Hematopoietic multipotent progenitor cell treated with erythropoietin and hydrocortisone succinate and interleukin-3 and kit ligand, for 8 days (in vitro differentiated cells): ENCODE results near the gene KCMF1.

Source experiments
- DNase-seq: peaks from one replicate; pipeline ENCODE4 v3.0.0-alpha.2; 2015

KCMF1 gene

DNA sequence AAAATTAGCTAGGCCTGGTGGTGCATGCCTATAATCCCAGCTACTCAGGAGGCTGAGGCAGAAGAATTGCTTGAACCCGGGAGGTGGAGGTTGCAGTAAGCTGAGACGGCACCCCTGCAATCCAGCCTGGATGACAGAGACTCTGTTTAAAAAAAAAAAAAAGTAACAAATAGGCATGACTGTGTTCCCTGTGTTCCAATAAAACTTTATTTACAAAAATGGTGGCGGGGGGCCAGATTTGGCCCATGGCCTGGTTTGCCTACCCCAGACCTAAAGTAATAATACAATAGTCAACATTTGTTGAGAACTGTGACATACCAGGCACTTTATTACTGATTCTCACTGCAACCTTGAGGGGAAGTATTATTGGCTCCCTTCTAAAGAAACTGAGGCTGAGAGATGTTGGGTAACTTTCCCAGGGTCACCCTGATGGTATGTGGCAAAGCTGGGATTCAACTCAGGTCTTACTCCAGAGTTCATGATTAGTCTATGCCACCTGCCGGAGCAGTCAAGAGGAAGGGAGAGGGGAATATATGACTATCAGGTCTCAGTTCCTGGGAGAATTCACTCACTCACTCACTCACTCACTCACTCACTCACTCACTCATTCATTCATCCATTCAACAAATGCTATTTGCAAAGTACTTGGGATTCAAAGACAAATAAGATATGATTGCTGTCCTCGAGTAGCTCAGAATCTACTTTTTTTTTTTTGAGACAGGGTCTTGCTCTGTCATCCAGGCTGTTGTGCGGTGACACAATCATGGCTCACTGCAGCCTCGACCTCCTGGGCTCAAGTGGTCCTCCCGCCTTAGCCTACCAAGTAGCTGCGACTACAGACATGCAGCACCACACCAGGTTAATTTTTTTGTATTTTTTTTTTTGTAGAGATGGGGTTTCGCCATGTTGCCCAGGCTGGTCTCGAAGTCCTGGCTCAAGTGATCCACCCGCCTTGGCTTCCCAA is 14.3 kb upstream of the KCMF1 start:
- no peak for DNase-seq

DNA sequence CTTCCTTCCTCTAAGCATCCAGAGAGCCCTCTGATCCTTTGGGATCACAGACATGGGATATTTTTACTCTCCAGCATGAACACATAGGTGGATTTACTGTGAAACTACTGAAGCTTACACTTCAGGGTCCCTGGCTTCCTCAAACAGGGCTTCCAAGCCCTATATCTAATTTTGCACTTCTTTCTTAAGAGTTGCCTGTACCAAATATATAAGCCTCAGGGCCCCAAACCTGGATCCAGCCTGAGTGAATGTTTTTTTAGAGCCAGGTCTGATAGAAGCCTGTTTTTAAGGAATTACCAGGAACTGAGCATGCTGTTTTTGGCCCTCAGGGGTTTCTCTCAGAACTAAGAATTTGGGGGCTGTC is 13.2 kb upstream of the KCMF1 start:
- DNase-seq = no peak

DNA sequence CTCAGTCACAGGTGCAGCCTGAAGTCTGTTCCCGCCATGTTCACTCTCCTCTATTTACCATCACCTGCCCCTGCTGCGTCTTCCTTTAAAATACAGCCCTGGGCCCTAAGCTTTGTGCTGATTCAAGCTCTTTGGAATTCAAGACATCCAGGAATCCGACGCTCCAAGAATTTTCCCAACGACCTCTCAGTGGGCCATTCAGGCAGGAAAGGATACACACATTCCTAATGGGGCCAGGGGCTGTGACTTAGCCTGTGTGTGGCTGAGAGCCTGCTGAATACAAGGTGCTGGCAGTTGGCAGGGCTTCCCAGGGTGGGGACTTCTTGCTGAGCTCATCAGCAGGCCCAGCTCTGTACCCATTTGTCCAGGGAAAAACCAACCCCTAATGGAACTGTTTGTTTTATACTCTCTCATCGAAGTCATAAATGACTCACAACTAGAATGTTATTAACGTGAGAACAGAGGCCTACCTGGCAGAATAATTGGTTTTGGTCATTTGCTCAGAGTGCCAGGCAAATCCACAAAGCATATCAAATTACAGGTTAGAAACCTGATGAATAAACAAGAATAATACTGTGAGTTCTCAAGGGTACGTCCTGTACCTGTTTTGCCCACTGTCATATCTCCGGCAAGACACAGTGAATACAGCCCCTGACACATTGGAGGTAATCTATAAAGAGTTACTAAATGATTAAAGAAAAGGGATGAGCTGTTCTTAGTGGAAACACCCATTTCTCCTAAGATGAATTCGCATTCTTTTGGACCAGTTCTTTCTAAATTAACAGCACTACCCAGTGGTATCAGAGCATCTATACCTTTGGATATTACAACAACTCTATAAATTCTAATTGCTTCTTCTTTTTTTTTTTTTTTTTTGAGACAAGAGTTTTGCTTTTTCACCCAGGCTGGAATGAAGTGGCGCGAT is 12.6 kb upstream of the KCMF1 start:
- no peak for DNase-seq

DNA sequence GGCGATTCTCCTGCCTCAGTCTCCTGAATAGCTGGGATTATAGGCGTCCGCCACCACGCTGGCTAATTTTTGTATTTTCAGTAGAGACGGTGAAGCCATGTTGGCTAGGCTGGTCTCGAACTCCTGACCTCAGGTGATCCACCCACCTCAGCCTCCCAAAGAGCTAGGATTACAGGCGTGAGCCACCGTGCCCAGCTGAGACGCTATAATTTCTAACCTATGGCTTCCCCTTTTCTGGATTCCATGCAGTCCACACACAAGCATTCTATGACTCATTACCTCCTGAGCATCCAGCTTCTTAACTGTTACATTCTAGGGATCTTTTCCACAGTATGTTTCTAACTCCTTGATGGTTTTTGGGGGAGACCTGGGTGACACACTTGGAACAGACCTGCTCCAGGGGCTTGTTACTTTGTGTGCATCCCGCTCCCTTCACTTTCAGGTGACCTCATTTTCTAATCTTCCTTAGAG is 11.8 kb upstream of the KCMF1 start:
- DNase-seq = no peak

DNA sequence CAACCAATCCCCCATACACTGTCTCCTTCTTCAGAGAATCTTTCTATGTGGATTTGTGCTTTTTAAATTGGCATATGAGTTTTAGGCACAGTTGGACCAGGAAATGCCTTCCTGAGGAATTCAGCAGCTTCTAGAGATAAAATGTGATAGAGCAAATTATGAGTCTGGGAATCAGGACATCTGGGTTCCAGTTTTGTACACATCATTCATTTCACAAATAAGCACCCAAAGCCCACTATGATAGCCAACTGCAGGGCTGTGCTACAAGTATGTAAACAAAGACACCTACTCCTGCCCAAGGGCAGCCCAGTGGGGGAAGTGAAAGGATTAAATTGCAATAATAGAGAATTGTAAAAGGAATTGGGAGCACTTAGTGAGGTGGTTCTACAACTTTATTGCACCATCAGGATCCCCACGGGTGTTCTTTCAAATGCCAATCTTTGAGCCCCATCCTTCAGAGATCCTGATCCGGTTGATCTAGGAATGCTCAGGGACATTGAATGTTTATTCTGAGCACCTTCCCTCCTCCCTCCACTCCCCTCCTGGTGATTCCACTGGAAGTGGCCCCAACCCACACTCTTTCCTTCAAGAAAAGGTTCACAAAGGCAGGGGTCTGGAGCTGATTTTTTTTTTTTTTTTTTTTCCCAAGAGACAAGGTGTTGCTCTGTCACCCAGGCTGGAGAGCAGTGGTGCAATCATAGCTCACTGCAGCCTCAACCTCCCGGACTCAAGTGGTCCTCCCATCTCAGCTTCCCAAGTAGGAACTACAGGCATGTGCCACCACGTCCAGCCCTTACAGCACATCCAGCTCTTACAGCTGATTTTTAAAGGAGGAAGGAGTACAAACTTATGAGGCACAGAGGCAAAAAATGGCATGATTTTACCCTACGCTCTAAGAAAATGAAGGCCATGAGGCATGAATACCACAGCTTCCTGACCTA is 11.1 kb upstream of the KCMF1 start:
- DNase-seq = no peak

DNA sequence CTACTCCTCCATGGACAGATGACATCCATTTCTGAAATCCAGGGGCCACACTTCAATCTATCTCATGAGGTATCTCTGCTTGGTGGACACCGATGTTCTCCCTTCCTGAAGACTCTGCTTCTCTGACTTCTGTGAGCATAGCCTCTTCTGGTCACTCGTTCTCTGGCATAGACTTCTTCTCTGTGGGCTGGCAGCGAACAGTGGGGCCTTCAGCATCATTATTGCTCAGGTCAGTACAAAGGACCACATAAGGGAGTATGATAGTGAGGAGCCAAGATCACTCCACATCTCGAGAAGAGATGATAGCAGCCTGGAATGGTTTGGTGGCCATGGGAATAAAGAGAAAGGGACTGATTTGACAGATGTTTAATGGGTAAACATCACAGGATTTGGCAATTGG is 8.0 kb upstream of the KCMF1 start:
- DNase-seq = no peak

DNA sequence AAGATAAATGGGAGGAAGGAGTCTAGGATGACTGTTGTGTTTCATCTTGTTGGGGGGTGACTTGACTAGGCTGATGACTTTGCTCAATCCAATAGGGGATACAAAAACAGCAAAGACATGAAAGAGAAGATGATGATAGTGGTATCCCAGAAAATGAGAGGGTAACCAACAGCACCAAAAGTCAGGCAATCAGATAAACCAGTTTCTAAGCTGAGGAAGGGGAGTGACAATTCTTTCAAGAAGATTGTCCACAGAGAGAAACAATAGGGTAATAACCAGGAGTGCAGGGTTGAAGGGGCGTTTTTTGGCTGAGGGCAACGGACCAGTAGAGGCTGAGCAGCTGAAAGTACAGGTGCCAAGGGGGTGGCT is 7.7 kb upstream of the KCMF1 start:
- DNase-seq = no peak

DNA sequence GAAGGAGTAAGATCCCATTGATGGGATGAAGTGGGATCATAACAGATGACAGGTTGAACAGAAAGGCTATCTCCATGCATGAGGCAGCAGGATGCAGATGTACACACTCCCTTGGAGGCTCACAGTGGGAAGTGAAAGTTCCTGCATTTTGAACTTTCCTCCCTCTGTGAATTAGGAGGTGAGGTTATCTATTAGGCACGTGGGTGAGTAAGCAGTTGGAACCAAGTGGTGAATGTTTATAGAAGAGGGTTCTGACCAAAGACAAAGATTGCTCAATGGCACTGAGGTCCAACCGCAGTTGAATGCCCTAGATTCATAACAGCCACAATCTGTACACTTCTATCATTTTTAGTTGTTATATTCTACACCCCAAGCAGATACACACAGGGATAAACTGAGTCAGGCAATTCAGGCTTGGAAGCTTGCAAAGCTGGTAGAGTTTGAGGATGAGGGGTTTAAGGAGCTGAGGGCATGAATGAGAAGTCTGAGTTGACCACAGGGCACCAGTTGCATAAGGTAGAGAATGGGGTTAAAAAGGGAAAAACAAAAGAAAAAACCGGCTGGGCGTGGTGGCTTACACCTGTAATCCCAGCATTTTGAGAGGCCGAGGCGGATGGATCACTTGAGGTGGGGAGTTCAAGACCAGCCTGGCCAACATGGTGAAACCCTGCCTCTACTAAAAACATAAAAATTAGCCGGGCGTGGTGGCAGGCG is 7.1 kb upstream of the KCMF1 start:
- no peak for DNase-seq

DNA sequence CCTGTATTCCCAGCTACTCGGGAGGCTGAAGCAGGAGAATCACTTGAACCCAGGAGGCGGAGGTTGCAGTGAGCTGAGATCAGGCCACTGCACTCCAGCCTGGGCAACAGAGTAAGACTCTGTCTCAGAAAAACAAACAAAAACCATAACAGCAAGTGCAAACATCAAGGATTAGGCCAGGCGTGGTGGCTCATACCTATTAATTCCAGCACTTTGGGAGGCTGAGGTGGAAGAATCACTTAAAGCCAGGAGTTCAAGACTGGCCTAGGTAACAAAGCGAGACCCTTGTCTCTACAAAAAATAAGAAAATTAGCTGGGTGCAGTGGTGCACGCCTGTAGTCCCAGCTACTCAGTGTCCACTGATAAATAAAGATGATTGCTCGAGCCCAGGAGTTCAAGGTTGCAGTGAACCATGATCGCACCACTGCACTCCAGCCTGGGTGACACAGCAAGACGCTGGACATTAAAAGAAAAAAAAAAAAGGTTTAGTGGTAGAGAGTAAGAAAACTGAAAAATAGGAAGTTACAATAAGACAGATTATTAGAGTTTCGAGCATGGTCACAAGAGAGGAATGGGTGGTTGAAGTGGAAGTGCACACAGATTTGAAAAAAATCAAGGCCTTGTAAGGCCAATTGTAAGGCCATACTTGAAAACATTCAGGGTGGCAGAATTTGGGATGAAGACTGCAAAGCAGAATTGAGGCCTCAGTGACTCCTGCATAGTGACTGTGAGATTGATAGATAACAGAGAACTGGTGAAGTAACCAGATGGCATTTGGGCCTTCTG is 6.4 kb upstream of the KCMF1 start:
- DNase-seq = no peak

DNA sequence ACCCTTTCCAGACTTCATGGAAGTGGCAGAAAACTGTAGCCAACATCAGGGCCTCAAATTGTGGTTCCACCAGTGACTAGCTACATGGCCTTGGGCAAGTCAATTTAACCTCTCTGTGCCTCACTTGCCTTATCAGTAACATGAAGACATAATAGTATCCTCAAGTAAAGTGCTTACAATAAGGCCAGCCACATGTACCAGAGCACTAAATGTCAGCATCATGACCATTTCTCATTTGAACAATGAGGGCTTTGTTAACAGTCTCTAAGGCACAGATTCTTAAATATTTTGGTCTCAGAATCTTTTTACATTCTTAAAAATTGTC is 5.8 kb upstream of the KCMF1 start:
- no peak for DNase-seq

DNA sequence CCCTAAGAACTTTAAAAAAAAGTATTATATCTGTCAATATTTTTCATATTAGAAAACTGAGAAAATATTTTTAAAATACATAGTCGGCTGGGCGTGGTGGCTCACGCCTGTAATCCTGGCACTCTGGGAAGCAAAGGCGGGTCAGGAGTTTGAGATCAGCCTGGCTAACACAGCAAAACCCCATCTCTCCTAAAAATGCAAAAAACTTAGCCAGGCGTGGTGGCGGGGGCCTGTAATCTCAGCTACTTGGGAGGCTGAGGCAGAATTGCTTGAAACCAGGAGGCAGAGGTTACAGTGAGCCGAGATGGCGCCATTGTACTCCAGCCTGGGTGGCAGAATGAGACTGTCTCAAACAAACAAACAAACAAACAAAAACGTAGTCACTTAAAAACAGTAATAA is 5.1 kb upstream of the KCMF1 start:
- DNase-seq = no peak

DNA sequence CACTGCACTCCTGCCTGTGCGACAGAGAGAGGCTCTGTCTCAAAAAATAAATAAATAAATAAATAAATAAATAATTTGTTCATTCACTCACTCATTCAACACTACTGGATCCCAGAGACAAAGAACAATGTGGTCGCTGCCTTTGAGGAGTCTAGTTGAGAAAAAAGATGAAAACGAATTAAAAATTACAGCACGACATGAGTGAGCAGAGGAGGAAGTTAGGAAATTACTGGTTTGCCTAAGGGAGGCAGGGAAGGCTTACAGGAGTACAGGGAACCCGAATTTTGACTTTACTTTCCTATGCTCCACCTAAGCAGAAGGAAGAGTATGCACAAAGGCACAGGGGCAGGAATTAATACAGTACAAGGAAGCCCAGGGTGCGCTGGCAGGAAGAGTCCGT is 4.2 kb upstream of the KCMF1 start:
- no peak for DNase-seq

DNA sequence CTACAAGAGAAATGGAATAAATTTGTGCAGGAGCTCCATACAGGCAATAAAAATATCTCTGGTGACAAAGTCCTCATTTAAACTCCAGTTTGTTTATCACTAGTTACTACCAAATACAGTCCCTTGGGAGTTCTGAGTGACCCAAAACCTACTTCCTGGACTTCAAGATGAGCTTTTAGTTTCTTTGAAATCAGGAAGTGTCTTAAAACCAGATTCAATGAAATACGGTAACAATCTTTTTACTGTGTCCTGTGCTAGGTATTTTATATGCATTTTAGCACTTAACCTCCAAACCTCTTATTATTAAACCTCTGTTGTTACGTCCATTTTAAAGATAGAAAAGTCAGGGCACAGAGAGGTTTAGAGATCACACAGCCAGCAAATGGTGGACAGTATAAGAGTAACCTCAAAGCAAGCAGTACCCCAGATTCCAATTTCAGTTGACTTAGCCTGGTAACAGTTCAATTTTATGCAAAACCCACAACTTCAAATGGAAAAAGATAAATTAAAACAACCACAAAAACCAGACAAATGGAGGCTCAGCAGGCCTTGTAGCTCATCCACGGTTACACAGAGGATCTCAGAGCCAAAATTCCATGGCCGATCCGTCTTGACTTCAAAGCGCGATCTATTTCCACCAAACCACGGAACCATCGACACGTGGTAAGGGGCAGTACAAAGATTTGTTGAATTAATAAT is 1.3 kb upstream of the KCMF1 start:
- peak; percentile 52 for DNase-seq

DNA sequence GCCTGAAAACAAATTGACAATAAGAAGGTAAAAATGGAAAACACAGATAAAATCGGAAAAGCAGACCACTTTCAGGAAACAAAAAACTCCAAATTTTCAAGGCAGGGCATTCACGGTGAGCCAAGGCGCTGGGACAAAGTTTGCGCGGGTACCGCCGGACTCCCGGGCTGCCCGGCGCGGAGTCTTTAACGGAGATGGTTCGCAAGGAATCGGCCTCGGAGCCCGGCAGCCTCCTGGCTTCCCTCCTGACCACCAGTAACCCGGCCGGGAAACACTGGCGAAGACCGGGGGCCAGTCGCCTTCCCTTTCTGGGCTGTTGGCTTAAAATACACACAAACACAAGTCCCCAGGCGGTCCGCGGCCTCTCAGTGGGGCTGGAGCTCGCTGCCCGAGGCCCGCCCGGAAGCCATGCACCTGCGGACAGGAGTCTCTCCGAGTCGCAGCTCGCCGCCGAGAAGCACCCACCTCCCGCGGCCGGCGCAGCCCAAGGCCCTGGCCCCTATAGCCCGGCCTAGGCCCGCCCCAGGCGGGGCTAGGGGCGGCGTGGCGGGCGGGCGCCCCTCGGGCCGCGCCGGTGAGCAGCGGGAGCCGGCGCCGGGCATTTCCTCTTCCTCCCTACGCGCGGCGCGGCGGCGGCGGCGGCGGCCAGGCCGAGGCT is 622 bp upstream of the KCMF1 start:
- peak; percentile 55 for DNase-seq

DNA sequence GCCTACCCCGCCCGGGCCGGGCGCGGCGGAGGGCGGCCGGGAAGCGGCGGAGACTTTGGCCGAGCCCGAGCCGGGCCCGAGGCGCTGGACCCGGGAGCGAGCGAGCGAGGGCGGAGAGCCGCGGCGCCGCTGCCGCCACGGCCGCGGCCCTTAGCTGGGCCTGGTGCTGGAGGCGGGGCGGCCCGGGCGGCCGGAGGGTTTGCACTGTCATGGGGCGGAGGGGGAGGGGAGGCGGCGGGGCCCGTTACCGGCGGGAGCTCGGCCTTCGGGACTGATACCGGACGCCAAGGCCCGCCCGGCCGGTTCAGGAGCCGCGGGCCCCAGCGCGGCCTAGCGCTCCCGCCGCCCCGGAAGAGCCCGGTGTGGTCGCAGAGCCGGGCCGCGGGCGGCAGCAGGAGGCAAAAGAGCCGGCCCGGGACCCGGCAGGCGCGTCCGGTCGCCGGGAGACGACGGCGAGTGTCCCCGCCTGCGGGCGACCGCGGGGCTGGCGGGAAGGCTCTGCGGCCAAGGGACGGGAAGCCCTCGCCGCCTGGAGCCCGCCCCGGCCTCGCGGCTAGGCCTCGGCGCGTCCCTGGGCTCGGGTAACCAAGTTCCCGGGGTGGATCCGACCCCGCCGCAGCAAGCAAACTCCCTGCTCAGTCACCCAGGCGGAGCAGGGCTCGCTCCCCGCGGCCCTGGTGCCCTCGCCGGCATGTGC is 697 bp downstream of the KCMF1 start:
- peak; percentile 55 for DNase-seq

DNA sequence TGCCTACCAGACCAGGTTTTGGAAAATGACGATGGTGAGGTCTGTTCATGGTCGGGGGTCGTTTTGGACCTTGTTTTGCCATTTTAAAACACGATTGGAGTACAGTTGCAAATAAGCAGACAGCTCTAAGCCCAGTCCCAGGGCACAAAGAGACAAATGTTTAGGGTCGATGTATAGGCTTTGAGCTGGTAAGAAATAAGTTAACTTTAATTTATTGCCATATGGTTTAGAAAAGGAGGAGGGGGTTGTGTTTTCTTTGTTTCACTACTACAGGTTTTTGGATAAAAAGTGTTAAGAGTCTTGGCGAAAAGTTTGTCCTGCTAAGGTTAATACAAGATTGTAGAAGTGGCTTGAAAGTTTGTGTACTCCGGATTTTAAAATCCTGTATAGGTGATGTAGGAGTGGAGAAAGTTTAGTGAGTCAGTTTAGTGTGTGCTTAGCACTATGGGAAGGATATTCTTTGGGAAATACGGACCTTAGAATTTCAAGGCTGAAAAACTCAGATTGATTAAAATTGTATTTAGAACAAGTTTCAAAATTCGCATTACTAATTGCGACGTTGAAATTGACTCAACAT is 1.3 kb downstream of the KCMF1 start:
- DNase-seq = no peak

DNA sequence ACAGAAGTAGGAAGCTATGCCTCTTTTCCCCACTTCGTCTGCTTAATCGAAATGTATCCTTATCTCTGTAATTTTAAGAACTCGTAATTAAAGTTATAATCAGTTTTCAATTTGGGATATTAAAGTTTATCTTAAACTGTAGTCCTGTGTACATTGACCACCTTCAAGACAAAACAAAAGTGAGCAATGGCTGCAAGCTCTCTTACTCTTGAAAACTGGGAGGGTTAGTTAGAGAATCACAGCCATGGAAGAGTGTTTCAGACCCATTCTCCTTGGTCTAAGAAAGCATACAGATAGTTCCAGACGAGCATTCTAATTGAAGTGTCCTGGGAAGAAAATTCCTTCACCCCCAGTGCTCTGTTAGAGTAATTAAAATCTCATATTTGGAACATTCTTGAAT is 2.0 kb downstream of the KCMF1 start:
- no peak for DNase-seq

DNA sequence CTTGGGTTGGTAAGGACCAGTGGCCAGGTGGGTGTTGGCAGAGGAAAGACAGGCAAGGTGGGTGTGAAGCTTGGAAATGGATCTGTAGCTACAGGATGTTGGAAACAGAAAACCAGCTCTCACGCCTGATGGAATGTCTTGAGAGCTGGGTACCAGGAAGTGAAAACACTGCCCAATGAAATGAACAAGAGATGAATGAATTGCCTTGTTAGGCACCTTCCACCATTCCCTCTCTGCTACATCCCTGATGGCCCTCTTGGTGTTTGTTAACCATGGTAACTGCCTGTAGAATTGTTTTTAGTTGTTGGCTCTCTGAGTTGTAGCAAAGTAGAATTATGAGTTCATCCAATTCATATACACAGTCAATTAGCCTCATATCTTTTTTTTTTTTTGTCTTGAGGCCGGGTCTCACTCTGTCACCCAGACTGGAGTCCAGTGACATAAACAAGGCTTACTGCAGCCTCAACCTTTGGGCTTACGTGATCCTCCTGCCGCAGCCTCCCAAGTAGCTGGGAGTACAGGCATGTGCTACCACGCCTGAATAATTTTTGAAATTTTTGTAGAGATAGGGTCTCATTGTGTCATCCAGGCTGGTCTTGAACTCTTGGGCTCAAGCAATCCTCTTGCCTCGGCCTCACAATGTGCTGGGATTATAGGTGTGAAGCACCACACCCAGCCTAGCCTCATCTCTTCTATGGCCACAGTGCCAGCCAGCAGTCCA is 9.5 kb downstream of the KCMF1 start:
- DNase-seq = no peak
